A549 (cell line): ENCODE results near the gene SUMF1.

Experiments
- ATOH8 ChIP-seq: fragments of 250-450 bp; sonication (Bioruptor Pico); IDR thresholded peaks from 2 replicates; pipeline ENCODE4 v1.5.0; 2020; ENCODE audit warnings: low read depth, mild to moderate bottlenecking, moderate library complexity
- BCL3 ChIP-seq: fragments of >200 bp; sonication (Bioruptor Twin); formaldehyde crosslinking; IDR thresholded peaks from 3 replicates; pipeline ENCODE4 v1.6.1; 2016
- CTCF ChIP-seq: fragments of >200 bp; sonication (Bioruptor Twin); formaldehyde crosslinking; IDR thresholded peaks from 3 replicates; pipeline ENCODE4 v1.5.1; 2016
- JUN ChIP-seq, 2 experiments: fragments of >200 bp; sonication (Bioruptor Twin); formaldehyde crosslinking; IDR thresholded peaks; 2 replicates in 1 of 2; 3 replicates in 1 of 2; pipeline ENCODE4 v1.6.1; 2016 to 2017
- POLR2A ChIP-seq: IDR thresholded peaks from 2 replicates; pipeline ENCODE4 v1.6.1; 2012; ENCODE audit warnings: mild to moderate bottlenecking, low read length
- RAD21 ChIP-seq, 2 experiments: fragments of >200 bp in 1 of 2; sonication (Bioruptor Twin) in 1 of 2; formaldehyde crosslinking in 1 of 2; IDR thresholded peaks in 1 of 2; conservative IDR thresholded peaks in 1 of 2; 2 replicates in 1 of 2; 3 replicates in 1 of 2; pipeline ENCODE4 v1.6.1; 2012 to 2018; ENCODE audit warnings: inconsistent platforms in 1 of 2
- REST ChIP-seq: fragments of 200-600 bp; sonication (generic); IDR thresholded peaks from 2 replicates; pipeline ENCODE4 v1.6.1; 2016; ENCODE audit warnings: antibody characterized with exemption, mild to moderate bottlenecking, moderate library complexity

- TF ChIP-seq RAD21 (conservative IDR thresholded peaks at IDR 0.05 in 1 of 2, IDR thresholded peaks at IDR 0.05 in 1 of 2) (no peak), CTCF (no peak), REST (no peak), POLR2A (no peak), BCL3 (no peak), JUN (IDR thresholded peaks at IDR 0.05) (no peak), ATOH8 (CRISPR knock-in tag) (no peak)
Measured at GRCh38 chr3:4396006-4396405, 71.1 kb downstream of the SUMF1 start.
